Omental fat pad (tissue), 4 donors: ENCODE measurements around the gene MRGPRD. TPM values are rescaled to one million over a fixed set of nuclear protein-coding genes. Genes with fewer than 3 reads are reported as not detected.

Source experiments
- ATAC-seq: fragments of 150-250 bp; one replicate; pipeline ENCODE4 v1.9.1; 2016; ENCODE audit warnings: mild to moderate bottlenecking, moderate library complexity; ENCODE audit not compliant: low FRiP score
- DNase-seq: peaks from one replicate; pipeline ENCODE4 v3.0.0-alpha.2; 2019; ENCODE audit warnings: low spot score
- CTCF ChIP-seq, 3 donors: fragments of 450-650 bp; IDR thresholded peaks; one replicate each; pipeline ENCODE4 v1.5.1; 2016 to 2017; ENCODE audit warnings: antibody characterized with exemption in 3 of 3, mild to moderate bottlenecking in 3 of 3, moderate library complexity in 2 of 3
- total RNA-seq, 4 donors: library from RNA; depleted of rRNA; stranded (reverse); fragments of >200 nt; gene quantifications; one replicate each; pipeline ENCODE4 v1.1.0, GENCODE V29; 2016

The MRGPRD gene
- total RNA-seq, 4 donors from 2014 or later: not detected

- ATAC-seq: no peak
- DNase-seq: no peak
- TF ChIP-seq CTCF (IDR thresholded peaks at IDR 0.05): no peak
Measured at GRCh38 chr11:68992743-68993255, 12.0 kb upstream of the MRGPRD start.

- no peak for DNase-seq
- ATAC-seq: no peak
- no peak for TF ChIP-seq CTCF (IDR thresholded peaks at IDR 0.05)
Measured at GRCh38 chr11:68990995-68991780, 10.4 kb upstream of the MRGPRD start.

DNA sequence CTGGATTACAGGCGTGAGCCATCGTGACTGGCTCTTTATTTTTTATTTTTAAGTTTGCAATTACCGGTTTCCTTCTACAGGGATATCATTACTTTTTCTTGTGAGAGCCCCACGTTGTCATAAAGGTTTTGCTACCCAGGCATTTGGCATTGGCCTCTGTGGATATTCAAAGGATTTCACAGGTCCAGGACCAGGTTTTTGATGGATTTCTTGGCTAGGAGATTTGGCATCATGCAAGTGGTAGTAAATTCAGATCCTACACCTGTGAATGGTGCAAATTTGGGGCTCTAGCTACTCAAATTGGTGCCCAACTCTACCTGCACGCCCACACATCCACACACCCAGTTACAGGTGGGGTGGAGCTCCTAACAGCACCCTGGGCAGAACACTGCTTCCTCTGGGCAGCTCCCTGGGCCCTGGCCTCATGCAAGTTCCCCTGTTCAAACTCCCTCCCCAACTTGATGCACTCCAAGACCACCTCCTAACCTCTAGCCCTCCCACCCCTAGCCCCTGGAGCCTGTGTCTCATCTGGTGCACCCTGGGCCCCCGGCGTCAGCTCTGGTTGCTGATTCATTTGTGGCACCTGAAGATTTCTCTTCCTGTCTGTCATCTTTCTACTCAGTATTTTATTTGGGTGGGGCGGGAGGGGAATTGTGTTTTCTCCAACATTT is 9.3 kb upstream of the MRGPRD start:
- DNase-seq: no peak
- no peak for TF ChIP-seq CTCF (IDR thresholded peaks at IDR 0.05)
- no peak for ATAC-seq

DNA sequence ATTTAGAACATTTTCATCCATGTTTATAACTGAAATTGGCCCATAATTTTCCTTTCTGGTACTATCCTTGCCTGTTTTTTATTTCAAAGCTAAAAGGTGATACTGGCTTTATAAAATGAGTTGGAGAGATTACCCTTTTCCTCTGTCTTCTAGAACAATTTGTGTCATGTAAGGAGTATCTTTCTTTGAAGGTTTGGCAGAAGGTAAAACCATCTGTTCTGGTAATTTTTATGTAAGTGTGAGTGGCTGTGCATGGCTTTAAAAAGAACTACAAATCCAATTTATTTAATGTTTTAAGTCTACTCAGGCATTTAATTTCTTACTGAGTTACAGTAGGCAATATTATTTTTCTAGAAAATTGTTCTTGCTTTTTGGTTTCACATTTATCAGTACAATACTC is 7.7 kb upstream of the MRGPRD start:
- ATAC-seq: no peak
- TF ChIP-seq CTCF (IDR thresholded peaks at IDR 0.05): no peak
- DNase-seq: no peak

- DNase-seq (no peak), ATAC-seq (no peak)
- TF ChIP-seq CTCF (IDR thresholded peaks at IDR 0.05): no peak
Measured at GRCh38 chr11:68987211-68987610, 6.4 kb upstream of the MRGPRD start.

- ATAC-seq: peak; percentile 50
- no peak for TF ChIP-seq CTCF (IDR thresholded peaks at IDR 0.05)
- no peak for DNase-seq
Measured at GRCh38 chr11:68983801-68984200, 3.0 kb upstream of the MRGPRD start.
